ENCODE measurements around the gene CCDC107. TPM values are rescaled to one million over a fixed set of nuclear protein-coding genes. Genes with fewer than 3 reads are reported as not detected.
"Not testable (repeated sequence)": the region's sequence is repeated elsewhere in the genome, so short reads cannot be mapped to it uniquely, and the experiment has no call there.

Gene CCDC107
- total RNA-seq, 2 donors from 2014 or later: 54.6 to 60.3 TPM

- intact Hi-C loops (cut with DNase I): no loop called here
- DNase-seq (ENCODE audit: low spot score): no peak
These were observed 22.4 kb upstream of the CCDC107 start for GRCh38 chr9:35635730-35636129.

- no peak for DNase-seq (ENCODE audit: low spot score)
- intact Hi-C loops (cut with DNase I): no loop called here
These were observed 21.8 kb upstream of the CCDC107 start for GRCh38 chr9:35636135-35636876.

GRCh38 chr9:35636877-35637246, 21.2 kb upstream of the CCDC107 start:
- DNase-seq (ENCODE audit: low spot score); intact Hi-C loops (cut with DNase I): not testable (repeated sequence)

DNA sequence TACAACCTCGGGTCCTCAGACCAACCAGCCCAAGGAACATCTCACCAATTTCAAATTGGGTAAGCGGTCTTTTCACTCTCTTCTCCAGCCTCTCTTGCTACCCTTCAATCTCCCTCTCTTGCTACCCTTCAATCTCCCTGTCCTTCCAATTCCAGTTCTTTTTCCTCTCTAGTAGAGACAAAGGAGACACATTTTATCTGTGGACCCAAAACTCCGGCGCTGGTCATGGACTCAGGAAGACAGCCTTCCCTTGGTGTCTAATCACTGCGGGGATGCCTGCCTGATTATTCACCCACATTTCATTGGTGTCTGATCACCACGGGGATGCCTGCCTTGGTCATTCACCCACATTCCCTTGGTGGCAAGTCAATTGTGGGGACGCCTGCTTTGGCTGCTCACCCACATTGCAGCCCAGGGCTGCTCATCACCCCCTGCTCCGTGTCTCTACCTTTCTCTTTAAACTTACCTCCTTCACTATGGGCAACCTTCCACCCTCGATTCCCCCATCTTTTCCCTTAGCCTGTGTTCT, 20.6 kb upstream of the CCDC107 start:
- DNase-seq (ENCODE audit: low spot score); intact Hi-C loops (cut with DNase I): not testable (repeated sequence)

DNA sequence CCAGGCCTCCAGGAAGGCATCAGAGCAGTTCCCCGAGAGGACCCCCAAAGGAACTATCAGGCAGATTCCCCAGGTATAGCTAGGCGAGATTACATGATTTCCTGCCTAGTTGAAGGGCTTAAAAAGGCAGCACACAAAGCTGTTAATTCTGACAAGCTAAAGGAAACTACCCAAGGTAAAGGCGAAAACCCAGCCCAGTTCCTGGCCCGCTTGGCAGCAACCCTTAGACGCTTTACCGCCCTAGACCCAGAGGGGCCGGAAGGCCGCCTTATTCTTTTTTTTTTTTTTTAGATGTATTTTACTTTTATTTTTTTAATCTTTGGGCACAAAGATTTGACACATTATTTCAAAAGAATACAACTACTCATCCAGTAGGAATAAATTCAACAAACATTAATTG, 19.3 kb upstream of the CCDC107 start:
- intact Hi-C loops (cut with DNase I); DNase-seq (ENCODE audit: low spot score): not testable (repeated sequence)

DNA sequence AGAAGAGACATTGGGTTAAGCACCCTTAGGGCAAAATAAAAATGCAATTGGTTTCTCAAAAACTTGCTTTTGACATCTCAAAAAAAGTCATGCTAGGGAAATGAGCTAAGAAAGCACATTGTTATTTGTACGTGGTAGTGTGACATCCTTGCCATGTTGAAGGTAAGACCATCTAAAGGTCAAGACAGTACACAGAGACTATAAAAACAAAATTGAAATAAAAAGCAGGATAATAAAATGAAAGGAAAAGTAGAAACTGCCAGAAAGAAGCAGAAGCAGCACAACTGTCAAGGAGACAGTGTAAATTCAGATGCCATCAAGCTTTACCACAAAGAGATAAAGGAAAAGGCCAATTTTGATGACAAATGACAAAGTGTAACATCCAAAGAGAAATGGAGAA, 18.9 kb upstream of the CCDC107 start:
- DNase-seq (ENCODE audit: low spot score); intact Hi-C loops (cut with DNase I): not testable (repeated sequence)

DNA sequence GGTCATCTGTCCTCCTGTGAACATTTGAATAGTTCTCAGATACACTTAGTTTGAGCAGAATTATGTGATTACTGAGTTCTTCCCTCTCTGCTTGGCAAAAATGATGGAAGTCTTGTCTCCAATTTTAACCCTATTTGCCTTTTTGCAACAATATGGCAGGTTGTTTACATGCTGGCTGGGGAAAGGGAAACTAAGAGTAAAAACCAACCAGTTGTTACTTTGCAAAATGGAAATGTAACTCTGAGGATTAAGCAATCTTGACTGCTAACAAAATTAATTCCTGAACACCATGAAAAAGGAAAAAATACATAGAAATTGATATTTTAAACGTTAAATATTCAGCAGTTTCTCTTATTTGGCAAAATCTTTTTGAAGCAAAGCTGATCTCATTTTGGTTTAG, 18.5 kb upstream of the CCDC107 start:
- intact Hi-C loops (cut with DNase I): no loop called here
- DNase-seq (ENCODE audit: low spot score): no peak

DNA sequence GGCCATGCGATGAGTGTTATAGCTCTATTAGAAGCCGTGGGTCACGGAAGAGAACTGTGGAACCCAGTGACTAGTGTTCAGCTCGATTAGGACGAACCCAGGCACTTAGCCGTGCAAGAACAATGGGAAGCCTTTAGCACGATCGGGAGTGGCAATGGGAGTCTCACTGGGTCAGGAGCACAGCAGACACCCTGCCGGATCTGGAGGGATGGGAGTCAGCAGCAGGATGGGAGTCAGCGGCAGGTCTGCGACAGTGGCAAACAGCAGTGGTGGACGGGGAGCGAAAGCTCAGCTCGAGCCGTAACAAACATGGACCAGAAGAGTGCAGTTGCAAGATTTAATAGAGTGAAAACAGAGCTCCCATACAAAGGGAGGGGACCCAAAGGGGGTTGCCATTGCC, 17.7 kb upstream of the CCDC107 start:
- intact Hi-C loops (cut with DNase I); DNase-seq (ENCODE audit: low spot score): not testable (repeated sequence)

GRCh38 chr9:35641478-35641877, 16.6 kb upstream of the CCDC107 start:
- intact Hi-C loops (cut with DNase I); DNase-seq (ENCODE audit: low spot score): not testable (repeated sequence)

- no peak for DNase-seq (ENCODE audit: low spot score)
- intact Hi-C loops (cut with DNase I): no loop called here
These were observed 15.0 kb upstream of the CCDC107 start for GRCh38 chr9:35643046-35643445.

DNA sequence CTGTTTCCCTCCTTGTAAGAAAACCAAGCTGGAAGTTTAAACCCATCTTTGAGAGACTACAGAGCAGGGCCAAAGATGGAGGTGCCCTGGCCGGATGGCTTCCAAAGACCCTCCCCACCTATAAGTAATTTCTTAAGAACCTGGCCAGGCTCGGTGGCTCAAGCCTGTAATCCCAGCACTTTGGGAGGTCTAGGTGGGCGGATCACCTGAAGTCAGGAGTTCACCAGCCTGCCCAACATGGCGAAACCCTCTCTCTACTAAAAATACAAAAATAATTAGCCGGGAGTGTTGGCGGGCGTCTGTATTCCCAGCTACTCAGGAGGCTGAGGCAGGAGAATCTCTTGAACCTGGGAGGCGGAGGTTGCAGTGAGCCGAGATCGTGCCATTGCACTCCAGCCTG, 12.4 kb upstream of the CCDC107 start:
- intact Hi-C loops (cut with DNase I): loop anchor here in 1 of 2 donors (5.0 kb wide), 1 partner anchor 33 kb away; no protein-coding TSS in a partner anchor
- not testable (repeated sequence) for DNase-seq (ENCODE audit: low spot score)

- DNase-seq (ENCODE audit: low spot score): no peak
- intact Hi-C loops (cut with DNase I): loop anchor here in 1 of 2 donors (5.0 kb wide), 1 partner anchor 34 kb away; no protein-coding TSS in a partner anchor
These were observed 11.9 kb upstream of the CCDC107 start for GRCh38 chr9:35646153-35646532.

DNA sequence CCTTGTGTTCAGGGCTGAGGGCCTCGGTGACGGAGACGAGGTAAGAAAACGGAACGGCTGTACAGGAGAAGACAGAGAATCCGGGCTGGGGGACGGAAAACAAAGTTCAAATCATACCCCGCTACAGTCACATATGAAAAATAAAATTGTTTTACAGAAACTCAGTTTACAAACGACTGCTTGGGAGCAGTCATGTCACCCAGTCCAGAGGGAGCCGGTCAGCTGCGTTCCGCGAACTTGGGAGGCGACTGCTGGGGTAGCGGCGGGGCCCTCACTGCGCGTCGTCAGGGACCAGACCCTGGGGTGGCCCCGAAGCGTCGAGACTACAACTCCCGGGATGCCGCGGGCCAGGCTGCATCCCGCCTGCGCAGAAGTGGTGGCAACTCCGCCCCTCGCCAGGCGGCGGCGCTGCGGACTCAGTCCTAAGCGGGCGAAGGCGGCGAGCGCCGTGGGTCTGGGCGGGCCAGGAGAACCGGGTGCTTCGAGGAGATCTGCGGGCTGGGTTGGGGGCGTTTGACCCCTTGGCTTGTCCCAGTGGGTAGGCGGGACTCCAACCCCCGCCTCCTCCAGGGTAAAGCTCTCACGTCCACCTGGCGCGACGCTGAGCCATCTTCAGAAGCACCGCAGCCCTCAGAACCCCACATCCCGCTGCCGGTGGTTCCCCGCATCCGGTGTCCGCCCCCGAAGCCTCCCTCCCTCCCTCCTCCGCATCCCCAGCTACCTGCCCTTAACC, 11.4 kb upstream of the CCDC107 start:
- intact Hi-C loops (cut with DNase I): loop anchor here in 1 of 2 donors (5.0 kb wide), 1 partner anchor 34 kb away; no protein-coding TSS in a partner anchor
- DNase-seq (ENCODE audit: low spot score): peak; percentile 98

DNA sequence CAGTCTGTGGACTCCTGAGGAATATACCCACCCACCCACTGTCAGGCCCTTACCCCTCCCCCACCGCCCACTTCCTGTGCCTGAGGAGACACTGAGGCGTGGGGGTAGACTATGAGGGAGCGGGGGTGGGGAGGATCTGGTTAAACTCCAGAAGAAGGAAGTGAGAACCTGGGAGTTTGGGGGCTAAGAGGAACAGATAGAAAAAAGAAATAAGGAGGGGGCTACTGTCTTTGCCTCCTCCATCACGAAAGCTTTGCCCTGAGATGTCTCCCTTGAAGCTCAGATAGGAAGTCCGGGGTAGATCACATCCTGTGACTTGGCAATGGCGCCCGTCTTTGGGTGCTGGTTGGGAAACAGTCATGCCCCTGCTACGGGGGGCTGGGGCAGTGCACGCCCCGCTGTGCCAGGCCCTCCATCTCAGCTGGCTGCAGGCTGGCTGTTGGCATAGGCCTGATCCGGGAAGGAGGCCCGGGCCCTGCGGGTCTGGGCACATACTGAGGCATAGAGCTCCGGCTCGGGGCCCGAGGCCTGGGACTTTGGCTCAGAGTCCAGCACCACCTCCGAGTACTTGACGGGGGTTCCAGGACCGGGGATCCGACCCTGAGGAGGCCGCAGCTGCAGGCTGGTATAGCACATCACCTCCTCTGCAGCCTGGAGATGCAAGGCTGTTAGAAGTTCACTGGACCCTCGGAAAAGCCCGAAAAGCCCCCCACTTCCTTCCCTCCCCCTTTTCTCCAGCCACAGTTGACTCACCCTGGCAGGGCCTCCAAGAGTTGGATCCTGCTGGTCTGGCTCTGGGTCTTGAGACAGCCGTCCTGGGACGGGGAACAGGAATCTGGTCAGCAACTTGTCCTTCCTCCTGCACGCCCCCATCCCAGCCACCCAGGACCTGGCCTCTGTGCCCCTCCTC, 8.4 kb upstream of the CCDC107 start:
- intact Hi-C loops (cut with DNase I): loop anchor here in 1 of 2 donors (5.0 kb wide), 1 partner anchor 37 kb away; no protein-coding TSS in a partner anchor
- no peak for DNase-seq (ENCODE audit: low spot score)

DNA sequence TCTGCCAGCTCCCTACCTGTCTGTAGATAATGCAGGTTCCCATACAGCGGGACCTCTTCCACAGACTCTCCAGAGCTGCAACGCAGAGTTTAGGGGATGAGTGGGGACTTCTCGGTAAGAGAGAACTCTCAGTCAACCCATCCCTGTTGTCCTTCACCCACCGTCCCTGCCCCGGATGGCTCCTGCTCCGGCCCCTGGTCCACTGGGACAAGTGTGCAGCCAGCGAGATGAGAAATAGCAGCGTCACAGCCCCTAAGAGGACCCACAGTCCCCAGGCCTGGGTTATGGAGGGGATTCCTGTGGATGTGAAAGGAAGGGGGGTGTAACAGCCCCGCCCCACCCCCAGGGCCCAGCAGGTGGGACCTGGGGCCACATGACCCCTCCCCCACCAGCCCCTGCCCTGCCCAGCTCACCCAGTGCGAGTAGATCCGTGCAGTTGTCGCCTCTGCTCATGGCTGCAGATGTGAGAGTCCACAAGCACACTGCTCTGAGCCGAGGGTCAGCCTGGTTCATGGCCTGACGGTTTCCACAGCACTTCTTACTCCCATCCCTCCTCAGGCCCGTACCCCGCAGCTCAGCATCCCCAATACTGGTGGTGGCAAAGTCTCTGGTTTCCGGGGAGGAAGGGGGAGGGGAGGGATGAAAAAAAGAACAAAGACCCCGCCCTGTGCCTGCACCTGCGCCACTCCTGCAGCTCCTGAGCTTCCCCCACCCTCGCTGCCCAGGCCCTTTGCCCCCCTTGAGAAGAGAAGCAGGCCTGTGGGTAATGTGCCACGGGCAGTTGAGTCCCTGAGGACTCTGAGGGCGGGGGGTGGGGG, 7.5 kb upstream of the CCDC107 start, which contains the start of gene SIT1:
SIT1 (minus strand) TSS at position 591 of the 818 bp plus-strand sequence; CDS start at position 513, 78 bp downstream.
- DNase-seq (ENCODE audit: low spot score): no peak
- intact Hi-C loops (cut with DNase I): no loop called here

DNA sequence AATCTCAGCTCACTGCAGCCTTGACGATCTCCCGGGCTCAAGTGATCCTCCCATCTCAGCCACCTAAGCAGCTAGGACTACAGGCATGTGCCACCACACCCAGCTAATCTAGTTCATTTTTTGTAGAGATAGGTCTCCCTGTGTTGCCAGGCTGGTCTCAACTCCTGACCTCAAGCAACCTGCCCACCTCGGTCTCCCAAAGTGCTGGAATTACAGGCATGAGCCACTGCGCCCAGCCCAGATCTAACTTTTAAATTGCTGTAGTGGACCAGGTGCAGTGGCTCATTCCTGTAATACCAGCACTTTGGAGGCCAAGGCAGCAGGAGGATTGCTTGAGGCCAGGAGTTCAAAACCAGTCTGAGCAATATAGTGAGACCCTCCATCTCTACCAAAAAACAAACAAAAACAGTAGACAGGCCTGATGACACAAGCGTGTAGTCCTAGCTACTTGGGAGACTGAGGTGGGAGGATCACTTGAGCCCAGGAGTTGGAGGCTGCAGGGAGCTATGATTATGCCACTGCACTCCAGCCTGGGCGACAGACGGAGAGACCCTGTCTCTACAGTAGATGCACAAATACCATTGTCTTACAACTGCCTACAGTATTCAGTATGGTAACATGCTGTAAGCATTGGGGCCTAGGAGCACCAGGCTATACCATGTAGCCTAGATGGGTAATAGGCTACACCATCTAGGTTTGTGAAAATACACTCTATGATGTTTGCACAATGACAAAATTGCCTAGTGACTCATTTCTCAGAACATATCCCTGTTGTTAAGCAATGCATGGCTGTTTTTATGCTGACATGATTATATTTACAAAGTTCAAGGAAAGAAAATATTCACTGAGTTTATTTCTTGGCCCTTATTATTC, 5.9 kb upstream of the CCDC107 start:
- no peak for DNase-seq (ENCODE audit: low spot score)
- intact Hi-C loops (cut with DNase I): no loop called here

GRCh38 chr9:35652829-35653209, 5.3 kb upstream of the CCDC107 start:
- DNase-seq (ENCODE audit: low spot score): no peak
- intact Hi-C loops (cut with DNase I): no loop called here

All from posterior vena cava (tissue), 2 donors.